ENCODE measurements around the gene DAP.

The DAP gene

GRCh38 chr5:10709409-10709808, 51.6 kb downstream of the DAP start:
- DNase-seq (ENCODE audit: low read depth): no peak

- no peak for DNase-seq (ENCODE audit: low read depth)
Measured at GRCh38 chr5:10708189-10708944, 52.7 kb downstream of the DAP start.

- no peak for DNase-seq (ENCODE audit: low read depth)
Measured at GRCh38 chr5:10707198-10708142, 53.6 kb downstream of the DAP start.

- DNase-seq (ENCODE audit: low read depth): no peak
Measured at GRCh38 chr5:10706326-10706725, 54.7 kb downstream of the DAP start.

- no peak for DNase-seq (ENCODE audit: low read depth)
Measured at GRCh38 chr5:10705747-10706146, 55.3 kb downstream of the DAP start.

GRCh38 chr5:10704949-10705621, 55.9 kb downstream of the DAP start:
- no peak for DNase-seq (ENCODE audit: low read depth)

- no peak for DNase-seq (ENCODE audit: low read depth)
Measured at GRCh38 chr5:10703676-10704075, 57.4 kb downstream of the DAP start.

GRCh38 chr5:10702911-10703491, 58.0 kb downstream of the DAP start:
- DNase-seq (ENCODE audit: low read depth): no peak

GRCh38 chr5:10702040-10702629, 58.9 kb downstream of the DAP start:
- DNase-seq (ENCODE audit: low read depth): peak; percentile 62

- no peak for DNase-seq (ENCODE audit: low read depth)
Measured at GRCh38 chr5:10701567-10702039, 59.4 kb downstream of the DAP start.

- no peak for DNase-seq (ENCODE audit: low read depth)
Measured at GRCh38 chr5:10700516-10700915, 60.5 kb downstream of the DAP start.

GRCh38 chr5:10699987-10700386, 61.0 kb downstream of the DAP start:
- no peak for DNase-seq (ENCODE audit: low read depth)

- no peak for DNase-seq (ENCODE audit: low read depth)
Measured at GRCh38 chr5:10699281-10699874, 61.7 kb downstream of the DAP start.

- DNase-seq (ENCODE audit: low read depth): no peak
Measured at GRCh38 chr5:10695759-10696543, 65.1 kb downstream of the DAP start.

GRCh38 chr5:10695055-10695649, 65.9 kb downstream of the DAP start:
- peak; percentile 53 for DNase-seq (ENCODE audit: low read depth)

GRCh38 chr5:10691826-10692785, 68.9 kb downstream of the DAP start:
- no peak for DNase-seq (ENCODE audit: low read depth)

GRCh38 chr5:10690460-10691440, 70.3 kb downstream of the DAP start:
- no peak for DNase-seq (ENCODE audit: low read depth)

All from fibroblast of the conjunctiva (primary cell).